ENCODE results near the gene RESP18. TPM values are rescaled to one million over a fixed set of nuclear protein-coding genes. Genes with fewer than 3 reads are reported as not detected.

Gene RESP18
- total RNA-seq, 1 experiment from 2014 or later = not detected

DNA sequence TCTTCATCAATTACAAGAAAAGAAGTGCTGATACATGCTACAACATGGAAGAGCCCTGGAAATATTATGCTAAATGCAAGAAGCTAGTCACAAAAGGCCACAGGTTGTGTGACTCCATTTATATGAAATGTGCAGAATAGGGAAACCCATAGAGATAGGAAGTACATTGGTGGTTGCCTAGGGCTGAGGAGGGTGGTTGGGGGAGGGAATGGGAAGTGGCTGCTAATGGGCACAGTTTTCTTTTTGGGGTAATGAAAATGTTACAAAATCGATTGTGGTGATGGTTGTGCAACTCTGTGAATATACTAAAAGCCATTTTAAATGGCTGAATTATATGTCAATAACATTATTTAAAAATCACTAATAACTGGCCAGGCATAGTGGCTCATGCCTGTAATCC, 24.3 kb upstream of the RESP18 start:
- Histone ChIP-seq H3K4me1 (no peaks in the 10 kb centered on the region), H3K9me3 (no peaks in the 10 kb centered on the region), H3K27me3 (replicated peaks; ENCODE audit: control insufficient read depth, insufficient read depth, low read length) (no peaks in the 10 kb centered on the region; the same call in 1 of the 2 replicates), H3K36me3 (ENCODE audit: control insufficient read depth, insufficient read depth, low read length) (no peaks in the 10 kb centered on the region), H3K4me3 (ENCODE audit: low read depth, low read length) (no peak overlapping the region)
- ChIA-PET POLR2A (no interaction called here), CTCF (no interaction called here)
- no TSS peak for BruUV-seq (replicated peaks)
- Mint-ChIP-seq H3K36me3 (ENCODE audit: insufficient read depth, unreplicated experiment) (no peaks in the 10 kb centered on the region), H3K4me1 (ENCODE audit: low read depth, unreplicated experiment) (no peaks in the 10 kb centered on the region), H3K9me3 (ENCODE audit: unreplicated experiment) (no peaks in the 10 kb centered on the region), H3K4me3 (ENCODE audit: unreplicated experiment) (no peak overlapping the region), H3K27me3 (ENCODE audit: insufficient read depth, unreplicated experiment) (peaks cover 5% of the 10 kb centered on the region), H3K27ac (ENCODE audit: unreplicated experiment) (no peak overlapping the region)
- intact Hi-C loops (cut with micrococcal nuclease; ENCODE audit: unreplicated experiment) = no loop called here
- TF ChIP-seq, protein P1, sequence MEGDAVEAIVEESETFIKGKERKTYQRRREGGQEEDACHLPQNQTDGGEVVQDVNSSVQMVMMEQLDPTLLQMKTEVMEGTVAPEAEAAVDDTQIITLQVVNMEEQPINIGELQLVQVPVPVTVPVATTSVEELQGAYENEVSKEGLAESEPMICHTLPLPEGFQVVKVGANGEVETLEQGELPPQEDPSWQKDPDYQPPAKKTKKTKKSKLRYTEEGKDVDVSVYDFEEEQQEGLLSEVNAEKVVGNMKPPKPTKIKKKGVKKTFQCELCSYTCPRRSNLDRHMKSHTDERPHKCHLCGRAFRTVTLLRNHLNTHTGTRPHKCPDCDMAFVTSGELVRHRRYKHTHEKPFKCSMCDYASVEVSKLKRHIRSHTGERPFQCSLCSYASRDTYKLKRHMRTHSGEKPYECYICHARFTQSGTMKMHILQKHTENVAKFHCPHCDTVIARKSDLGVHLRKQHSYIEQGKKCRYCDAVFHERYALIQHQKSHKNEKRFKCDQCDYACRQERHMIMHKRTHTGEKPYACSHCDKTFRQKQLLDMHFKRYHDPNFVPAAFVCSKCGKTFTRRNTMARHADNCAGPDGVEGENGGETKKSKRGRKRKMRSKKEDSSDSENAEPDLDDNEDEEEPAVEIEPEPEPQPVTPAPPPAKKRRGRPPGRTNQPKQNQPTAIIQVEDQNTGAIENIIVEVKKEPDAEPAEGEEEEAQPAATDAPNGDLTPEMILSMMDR (IDR thresholded peaks at IDR 0.05; ENCODE audit: insufficient read depth in 1 of 2, low read depth in 1 of 2, low read length in 1 of 2, severe bottlenecking in 1 of 2, unreplicated experiment in 1 of 2) = no peak
- DNase-seq = no peak

DNA sequence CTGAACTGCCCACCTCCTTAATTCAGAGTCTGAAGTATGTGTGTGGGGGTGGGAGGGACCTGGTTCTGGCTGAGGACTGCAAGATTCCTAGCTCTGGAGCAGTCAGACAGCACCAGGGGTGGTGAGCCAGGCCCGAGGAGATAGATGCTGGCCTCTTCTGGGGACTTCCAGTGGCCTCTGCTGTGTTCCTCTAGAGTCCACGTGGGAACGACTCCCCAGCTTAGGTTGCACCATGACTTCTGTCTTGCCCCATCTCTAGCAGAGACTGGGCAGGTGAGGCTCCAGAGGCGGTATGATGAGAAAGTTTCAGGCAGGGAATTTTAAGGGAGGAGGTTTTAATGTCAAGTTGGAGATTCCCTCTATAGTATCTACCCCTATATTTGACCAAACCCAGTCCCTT, 22.0 kb upstream of the RESP18 start:
- ChIA-PET POLR2A (no interaction called here), CTCF (interaction anchor here (1.2 kb wide), 1 partner anchor 47 kb away, joined by 3 read pairs; no protein-coding TSS in a partner anchor)
- Histone ChIP-seq H3K9me3 (no peaks in the 10 kb centered on the region), H3K36me3 (ENCODE audit: control insufficient read depth, insufficient read depth, low read length) (no peaks in the 10 kb centered on the region), H3K27me3 (replicated peaks; ENCODE audit: control insufficient read depth, insufficient read depth, low read length) (no peaks in the 10 kb centered on the region), H3K4me1 (no peaks in the 10 kb centered on the region), H3K4me3 (ENCODE audit: low read depth, low read length) (no peak overlapping the region)
- Mint-ChIP-seq H3K27me3 (ENCODE audit: insufficient read depth, unreplicated experiment) (peaks cover 7% of the 10 kb centered on the region), H3K4me1 (ENCODE audit: low read depth, unreplicated experiment) (no peaks in the 10 kb centered on the region), H3K27ac (ENCODE audit: unreplicated experiment) (no peak overlapping the region), H3K4me3 (ENCODE audit: unreplicated experiment) (no peak overlapping the region), H3K36me3 (ENCODE audit: insufficient read depth, unreplicated experiment) (no peaks in the 10 kb centered on the region), H3K9me3 (ENCODE audit: unreplicated experiment) (no peaks in the 10 kb centered on the region)
- no peak for DNase-seq
- intact Hi-C loops (cut with micrococcal nuclease; ENCODE audit: unreplicated experiment) = no loop called here
- TF ChIP-seq, protein P1 (IDR thresholded peaks at IDR 0.05; ENCODE audit: insufficient read depth in 1 of 2, low read depth in 1 of 2, low read length in 1 of 2, severe bottlenecking in 1 of 2, unreplicated experiment in 1 of 2) = no peak
- BruUV-seq (replicated peaks) = no TSS peak

DNA sequence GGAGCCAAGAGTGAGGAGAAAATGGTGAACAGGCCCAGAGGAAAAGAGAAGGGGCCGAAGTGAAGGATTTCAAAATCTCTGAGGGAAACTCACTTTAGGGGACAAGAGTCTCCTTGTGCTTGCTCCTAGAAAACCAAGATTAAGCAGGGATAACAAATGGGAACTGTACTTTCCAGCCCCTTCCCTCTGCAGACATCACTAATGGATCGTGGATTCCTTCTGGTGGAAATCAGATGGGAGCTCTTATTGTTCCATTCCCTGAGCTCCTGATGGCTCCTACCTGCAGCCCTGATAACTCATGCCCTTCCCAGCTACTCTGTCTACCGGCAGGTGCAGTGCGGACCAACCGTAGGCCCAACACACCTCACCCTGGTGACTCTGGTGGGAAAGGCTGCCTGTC, 20.6 kb upstream of the RESP18 start:
- H3K9me3 ChIP-seq = no peaks in the 10 kb centered on the region
- H3K36me3 ChIP-seq (ENCODE audit: control insufficient read depth, insufficient read depth, low read length) = no peaks in the 10 kb centered on the region
- CTCF ChIA-PET = interaction anchor here (1.4 kb wide), 1 partner anchor 58 kb away, joined by 6 read pairs; no protein-coding TSS in a partner anchor
- H3K4me1 ChIP-seq = no peaks in the 10 kb centered on the region
- Mint-ChIP-seq H3K4me3 (ENCODE audit: unreplicated experiment) (no peak overlapping the region), H3K27me3 (ENCODE audit: insufficient read depth, unreplicated experiment) (peaks cover 12% of the 10 kb centered on the region), H3K27ac (ENCODE audit: unreplicated experiment) (no peak overlapping the region), H3K36me3 (ENCODE audit: insufficient read depth, unreplicated experiment) (no peaks in the 10 kb centered on the region), H3K9me3 (ENCODE audit: unreplicated experiment) (no peaks in the 10 kb centered on the region), H3K4me1 (ENCODE audit: low read depth, unreplicated experiment) (no peaks in the 10 kb centered on the region)
- H3K4me3 ChIP-seq (ENCODE audit: low read depth, low read length) = no peak overlapping the region
- POLR2A ChIA-PET = no interaction called here
- TF ChIP-seq, protein P1 (IDR thresholded peaks at IDR 0.05; ENCODE audit: insufficient read depth in 1 of 2, low read depth in 1 of 2, low read length in 1 of 2, severe bottlenecking in 1 of 2, unreplicated experiment in 1 of 2) = no peak
- no peak for DNase-seq
- no peaks in the 10 kb centered on the region for H3K27me3 ChIP-seq (replicated peaks; ENCODE audit: control insufficient read depth, insufficient read depth, low read length)
- no TSS peak for BruUV-seq (replicated peaks)
- intact Hi-C loops (cut with micrococcal nuclease; ENCODE audit: unreplicated experiment) = loop anchor here (2.0 kb wide), 1 partner anchor 192 kb away; the partner anchor contains the start of gene NHEJ1
